GM23338 (cell line): Measurements from ENCODE around the gene SRPK1.

Source experiments
- CREB1 ChIP-seq: fragments of 250-450 bp; sonication (Bioruptor Pico); IDR thresholded peaks from 2 replicates; pipeline ENCODE4 v1.5.0; 2020; ENCODE audit warnings: low read depth, mild to moderate bottlenecking, moderate library complexity
- EZH2 ChIP-seq: fragments of 200-600 bp; sonication (generic); IDR thresholded peaks from one replicate; pipeline ENCODE4 v1.8.0; 2017; ENCODE audit warnings: antibody characterized with exemption, mild to moderate bottlenecking, low read depth; ENCODE audit not compliant: unreplicated experiment
- EZH2phosphoT487 ChIP-seq: fragments of 200-600 bp; sonication (generic); IDR thresholded peaks from one replicate; pipeline ENCODE4 v1.8.1; 2018; ENCODE audit warnings: antibody characterized with exemption; ENCODE audit not compliant: unreplicated experiment
- JUNB ChIP-seq: IDR thresholded peaks from one replicate; pipeline ENCODE4 v1.6.1; 2016; ENCODE audit warnings: antibody characterized with exemption; ENCODE audit not compliant: unreplicated experiment
- NANOG ChIP-seq: IDR thresholded peaks from 2 replicates; pipeline ENCODE4 v1.6.1; 2016; ENCODE audit warnings: antibody characterized with exemption, borderline replicate concordance
- POLR2AphosphoS5 ChIP-seq: IDR thresholded peaks from 2 replicates; pipeline ENCODE4 v1.6.1; 2016; ENCODE audit warnings: antibody characterized with exemption, low read depth
- REST ChIP-seq: IDR thresholded peaks from one replicate; pipeline ENCODE4 v1.6.1; 2018; ENCODE audit warnings: antibody characterized with exemption; ENCODE audit not compliant: unreplicated experiment
- ZNF114 ChIP-seq: fragments of 250-450 bp; sonication (Bioruptor Pico); IDR thresholded peaks from 2 replicates; pipeline ENCODE4 v1.5.0; 2020; ENCODE audit warnings: mild to moderate bottlenecking, moderate library complexity
- ZNF331 ChIP-seq: fragments of 250-450 bp; sonication (Bioruptor Pico); IDR thresholded peaks from 2 replicates; pipeline ENCODE4 v1.5.0; 2020; ENCODE audit warnings: low read depth, mild to moderate bottlenecking, moderate library complexity
- TF ChIP-seq, protein P1 (sequence below), 2 experiments: fragments of 200-600 bp in 1 of 2; sonication (generic) in 1 of 2; conservative IDR thresholded peaks; 2 replicates each; pipeline versions ENCODE4 v1.5.1 to v1.6.1; 2016 to 2017; ENCODE audit warnings: antibody characterized with exemption in 2 of 2, low read depth in 2 of 2, mild to moderate bottlenecking in 2 of 2, moderate library complexity in 1 of 2

GRCh38 chr6:35833536-35833935, 87.4 kb downstream of the SRPK1 start:
- no peak for TF ChIP-seq EZH2
- TF ChIP-seq, protein P1, sequence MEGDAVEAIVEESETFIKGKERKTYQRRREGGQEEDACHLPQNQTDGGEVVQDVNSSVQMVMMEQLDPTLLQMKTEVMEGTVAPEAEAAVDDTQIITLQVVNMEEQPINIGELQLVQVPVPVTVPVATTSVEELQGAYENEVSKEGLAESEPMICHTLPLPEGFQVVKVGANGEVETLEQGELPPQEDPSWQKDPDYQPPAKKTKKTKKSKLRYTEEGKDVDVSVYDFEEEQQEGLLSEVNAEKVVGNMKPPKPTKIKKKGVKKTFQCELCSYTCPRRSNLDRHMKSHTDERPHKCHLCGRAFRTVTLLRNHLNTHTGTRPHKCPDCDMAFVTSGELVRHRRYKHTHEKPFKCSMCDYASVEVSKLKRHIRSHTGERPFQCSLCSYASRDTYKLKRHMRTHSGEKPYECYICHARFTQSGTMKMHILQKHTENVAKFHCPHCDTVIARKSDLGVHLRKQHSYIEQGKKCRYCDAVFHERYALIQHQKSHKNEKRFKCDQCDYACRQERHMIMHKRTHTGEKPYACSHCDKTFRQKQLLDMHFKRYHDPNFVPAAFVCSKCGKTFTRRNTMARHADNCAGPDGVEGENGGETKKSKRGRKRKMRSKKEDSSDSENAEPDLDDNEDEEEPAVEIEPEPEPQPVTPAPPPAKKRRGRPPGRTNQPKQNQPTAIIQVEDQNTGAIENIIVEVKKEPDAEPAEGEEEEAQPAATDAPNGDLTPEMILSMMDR (conservative IDR thresholded peaks at IDR 0.05; ENCODE audit: low read depth in 2 of 2), result no peak
- no peak for TF ChIP-seq EZH2phosphoT487
- TF ChIP-seq POLR2AphosphoS5, result no peak
- no peak for TF ChIP-seq ZNF331
- TF ChIP-seq REST, result no peak
- no peak for TF ChIP-seq JUNB
- TF ChIP-seq CREB1 (CRISPR knock-in tag), result no peak
- no peak for TF ChIP-seq ZNF114
- no peak for TF ChIP-seq NANOG
